GM23338 (cell line): ENCODE results near the gene RNF5. TPM values are rescaled to one million over a fixed set of nuclear protein-coding genes. Genes with fewer than 3 reads are reported as not detected.
A peak's percentile ranks its signal among the peaks of the same experiment; 100 is the strongest.

Source experiments
- ATAC-seq: fragments of 200-7000 bp; cut with Tn5 transposase; 3 replicates; pipeline ENCODE4 v1.9.1; 2020
- DNase-seq: peaks from one replicate; pipeline ENCODE4 v3.0.0-alpha.2; 2015; ENCODE audit warnings: low spot score
- H2AFZ ChIP-seq: fragments of 200-600 bp; sonication (generic); 2 replicates; pipeline ENCODE4 v1.8.0; 2016; ENCODE audit warnings: antibody characterized with exemption, mild to moderate bottlenecking, moderate library complexity
- H3F3A ChIP-seq: fragments of 200-600 bp; sonication (generic); replicated peaks from 2 replicates; pipeline ENCODE4 v1.8.0; 2017; ENCODE audit warnings: antibody characterized with exemption, mixed run types, low read depth
- H3K27ac ChIP-seq: fragments of 200-600 bp; sonication (generic); 2 replicates; pipeline ENCODE4 v1.6.1; 2016; ENCODE audit warnings: low read depth
- H3K27me3 ChIP-seq: fragments of 200-600 bp; sonication (generic); 2 replicates; pipeline ENCODE4 v1.8.0; 2016; ENCODE audit warnings: mild to moderate bottlenecking, mixed run types, moderate library complexity; ENCODE audit not compliant: insufficient read depth
- H3K36me3 ChIP-seq: fragments of 200-600 bp; sonication (generic); 2 replicates; pipeline ENCODE4 v1.8.0; 2016; ENCODE audit warnings: mild to moderate bottlenecking; ENCODE audit not compliant: insufficient read depth
- H3K4me1 ChIP-seq: fragments of 200-600 bp; sonication (generic); 2 replicates; pipeline ENCODE4 v1.8.0; 2016; ENCODE audit warnings: mild to moderate bottlenecking, moderate library complexity; ENCODE audit not compliant: insufficient read depth
- H3K4me2 ChIP-seq: fragments of 200-600 bp; sonication (generic); 2 replicates; pipeline ENCODE4 v1.7.1; 2017; ENCODE audit warnings: mixed run types
- H3K4me3 ChIP-seq: fragments of 200-600 bp; sonication (generic); 2 replicates; pipeline ENCODE4 v1.6.1; 2016; ENCODE audit warnings: mixed run types
- H3K79me2 ChIP-seq: fragments of 200-600 bp; sonication (generic); replicated peaks from 2 replicates; pipeline ENCODE4 v1.8.0; 2017; ENCODE audit warnings: mild to moderate bottlenecking; ENCODE audit not compliant: insufficient read depth
- H3K9me2 ChIP-seq: fragments of 200-600 bp; sonication (generic); 2 replicates; pipeline ENCODE4 v1.8.0; 2017; ENCODE audit not compliant: insufficient read depth
- H4K20me1 ChIP-seq: fragments of 200-600 bp; sonication (generic); replicated peaks from 2 replicates; pipeline ENCODE4 v1.8.0; 2017; ENCODE audit warnings: mild to moderate bottlenecking; ENCODE audit not compliant: insufficient read depth
- H3K27ac Mint-ChIP-seq: 2 replicates; pipeline ENCODE4 v1.8.0; 2020; ENCODE audit warnings: inconsistent platforms, mild to moderate bottlenecking, moderate library complexity, mixed read lengths
- H3K27me3 Mint-ChIP-seq: 3 replicates; pipeline ENCODE4 v1.8.0; 2022; ENCODE audit warnings: low read depth, mild to moderate bottlenecking, moderate library complexity, mixed read lengths, inconsistent platforms; ENCODE audit not compliant: insufficient read depth, poor library complexity
- H3K36me3 Mint-ChIP-seq: 3 replicates; pipeline ENCODE4 v1.8.0; 2021; ENCODE audit warnings: low read depth, mild to moderate bottlenecking, inconsistent platforms, moderate library complexity, mixed read lengths
- H3K4me1 Mint-ChIP-seq: 3 replicates; pipeline ENCODE4 v1.8.0; 2020; ENCODE audit warnings: mild to moderate bottlenecking, inconsistent platforms, mixed read lengths
- H3K4me3 Mint-ChIP-seq: 3 replicates; pipeline ENCODE4 v1.8.0; 2021; ENCODE audit warnings: moderate library complexity, mild to moderate bottlenecking, inconsistent platforms, mixed read lengths
- H3K9me3 Mint-ChIP-seq: 3 replicates; pipeline ENCODE4 v1.8.0; 2020; ENCODE audit warnings: moderate library complexity, mild to moderate bottlenecking, inconsistent platforms, mixed read lengths
- CTCF ChIP-seq, 2 experiments: fragments of 200-600 bp in 1 of 2; sonication (generic) in 1 of 2; conservative IDR thresholded peaks; 2 replicates each; pipeline versions ENCODE4 v1.5.1 to v1.6.1; 2016 to 2017; ENCODE audit warnings: antibody characterized with exemption in 2 of 2, low read depth in 2 of 2, mild to moderate bottlenecking in 2 of 2, moderate library complexity in 1 of 2
- JUNB ChIP-seq: IDR thresholded peaks from one replicate; pipeline ENCODE4 v1.6.1; 2016; ENCODE audit warnings: antibody characterized with exemption; ENCODE audit not compliant: unreplicated experiment
- NANOG ChIP-seq: IDR thresholded peaks from 2 replicates; pipeline ENCODE4 v1.6.1; 2016; ENCODE audit warnings: antibody characterized with exemption, borderline replicate concordance
- POLR2AphosphoS5 ChIP-seq: IDR thresholded peaks from 2 replicates; pipeline ENCODE4 v1.6.1; 2016; ENCODE audit warnings: antibody characterized with exemption, low read depth
- REST ChIP-seq: IDR thresholded peaks from one replicate; pipeline ENCODE4 v1.6.1; 2018; ENCODE audit warnings: antibody characterized with exemption; ENCODE audit not compliant: unreplicated experiment
- ZNF331 ChIP-seq: fragments of 250-450 bp; sonication (Bioruptor Pico); IDR thresholded peaks from 2 replicates; pipeline ENCODE4 v1.5.0; 2020; ENCODE audit warnings: low read depth, mild to moderate bottlenecking, moderate library complexity
- ZNF462 ChIP-seq: fragments of 250-450 bp; sonication (Bioruptor Pico); IDR thresholded peaks from 2 replicates; pipeline ENCODE4 v1.5.0; 2020; ENCODE audit warnings: mild to moderate bottlenecking, moderate library complexity
- polyA plus RNA-seq: library from polyadenylated mRNA; unstranded; fragments of >200 nt; fragmentation: Nextera tagmentation; extraction: Ambion mirVana; gene quantifications from 2 replicates; pipeline ENCODE4 v1.2.1, GENCODE V29; 2016
- total RNA-seq: library from RNA; depleted of rRNA; stranded (reverse); fragments of >200 nt; shearing (Covaris generic); gene quantifications from 2 replicates; pipeline ENCODE4 v1.2.3, GENCODE V29; 2014

Gene RNF5
- total and polyA plus RNA-seq, 2 experiments from 2014 or later, result 119 to 164 TPM

GRCh38 chr6:32220021-32220420 lies 41.8 kb downstream of the RNF5 start (continued):
- no peak for TF ChIP-seq REST
- TF ChIP-seq POLR2AphosphoS5, result no peak

GRCh38 chr6:32222333-32223230 lies 44.4 kb downstream of the RNF5 start:
- Mint-ChIP-seq H3K9me3 (no peaks in the 10 kb centered on the region), H3K4me1 (peaks cover 12% of the 10 kb centered on the region; the same call in 2 of the 3 replicates), H3K27me3 (peaks cover 7% of the 10 kb centered on the region), H3K36me3 (no peaks in the 10 kb centered on the region), H3K27ac (no peak overlapping the region), H3K4me3 (no peak overlapping the region)
- H3K9me2 ChIP-seq, result 0 out of 2 replicates have a peak, but pooled peaks cover 3% of the 10 kb centered on the region
- H3F3A ChIP-seq, result no peaks in the 10 kb centered on the region
- no peaks in the 10 kb centered on the region for H3K4me1 ChIP-seq
- no peaks in the 10 kb centered on the region for H3K36me3 ChIP-seq
- H3K4me2 ChIP-seq, result no peak overlapping the region
- H2AFZ ChIP-seq, result peak overlapping the region; percentile 63; the same call in 1 of the 2 replicates
- H3K79me2 ChIP-seq, result no peaks in the 10 kb centered on the region
- no peak overlapping the region for H3K4me3 ChIP-seq
- H4K20me1 ChIP-seq, result no peaks in the 10 kb centered on the region
- no peaks in the 10 kb centered on the region for H3K27me3 ChIP-seq
- DNase-seq (no peak), ATAC-seq (no peak)
- no peak overlapping the region for H3K27ac ChIP-seq
- TF ChIP-seq ZNF462 (CRISPR knock-in tag) (no peak), CTCF (conservative IDR thresholded peaks at IDR 0.05; ENCODE audit: low read depth in 2 of 2) (no peak), NANOG (no peak), REST (no peak), POLR2AphosphoS5 (no peak), ZNF331 (no peak), JUNB (no peak)
